Skin epidermis (tissue), 12 donors: Measurements from ENCODE around the gene GALNT9.
"Not testable (repeated sequence)": the region's sequence is repeated elsewhere in the genome, so short reads cannot be mapped to it uniquely, and the experiment has no call there.

Experiments used
- H3K27ac ChIP-seq, 21 experiments: fragments of 200-600 bp; sonication (generic) in 11 of 21; one replicate each; pipeline ENCODE4 v1.5.0; 2020; ENCODE audit warnings: mild to moderate bottlenecking in 3 of 21, inconsistent platforms in 2 of 21, moderate library complexity in 2 of 21
- H3K4me3 ChIP-seq, 7 experiments: fragments of 200-600 bp; sonication (generic) in 2 of 7; one replicate each; pipeline ENCODE4 v1.5.0; 2020; ENCODE audit warnings: inconsistent platforms in 2 of 7, mild to moderate bottlenecking in 2 of 7, moderate library complexity in 1 of 7

GALNT9 gene

GRCh38 chr12:132228476-132229192 lies 100.8 kb downstream of the GALNT9 start:
- no peak overlapping the region for H3K27ac ChIP-seq
- H3K4me3 ChIP-seq = no peak overlapping the region

GRCh38 chr12:132227782-132228475 lies 101.5 kb downstream of the GALNT9 start:
- Histone ChIP-seq H3K27ac (no peak overlapping the region), H3K4me3 (no peak overlapping the region)

- H3K4me3 ChIP-seq = no peak overlapping the region
- H3K27ac ChIP-seq = no peak overlapping the region
Measured at GRCh38 chr12:132227118-132227517, 102.3 kb downstream of the GALNT9 start.

- Histone ChIP-seq H3K4me3 (no peak overlapping the region), H3K27ac (no peak overlapping the region)
Measured at GRCh38 chr12:132226604-132227003, 102.8 kb downstream of the GALNT9 start.

DNA sequence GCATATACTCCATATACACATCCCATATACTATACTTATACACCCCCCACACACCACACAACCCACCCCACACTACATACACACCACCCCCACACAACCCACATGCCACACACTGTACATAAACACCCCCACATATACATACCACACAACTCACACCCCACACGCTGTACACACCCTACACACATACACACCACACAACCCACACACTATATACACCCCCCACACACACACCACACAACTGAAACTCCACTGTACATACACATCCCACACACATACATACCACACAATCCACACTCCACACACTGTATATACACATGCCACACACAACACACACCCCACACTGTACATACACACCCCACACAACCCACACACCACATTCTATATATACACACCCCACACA lies 104.2 kb downstream of the GALNT9 start:
- Histone ChIP-seq H3K27ac (no peak overlapping the region), H3K4me3 (no peak overlapping the region)

GRCh38 chr12:132224484-132224883 lies 104.9 kb downstream of the GALNT9 start:
- H3K27ac ChIP-seq = no peak overlapping the region
- H3K4me3 ChIP-seq = no peak overlapping the region

DNA sequence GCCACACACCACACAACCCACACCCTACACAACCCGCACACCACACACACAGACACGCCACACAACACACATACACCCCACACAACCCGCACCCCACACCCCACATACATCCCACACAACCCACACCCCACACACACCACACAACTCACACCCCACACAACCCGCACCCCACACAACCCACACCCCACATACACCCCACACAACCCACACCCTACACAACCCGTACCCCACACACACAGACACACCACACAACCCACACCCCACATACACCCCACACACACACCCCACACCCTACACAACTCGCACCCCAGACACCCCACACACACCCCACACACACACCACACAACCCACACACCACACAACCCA lies 106.6 kb downstream of the GALNT9 start:
- H3K4me3 ChIP-seq = no peak overlapping the region
- H3K27ac ChIP-seq = no peak overlapping the region

DNA sequence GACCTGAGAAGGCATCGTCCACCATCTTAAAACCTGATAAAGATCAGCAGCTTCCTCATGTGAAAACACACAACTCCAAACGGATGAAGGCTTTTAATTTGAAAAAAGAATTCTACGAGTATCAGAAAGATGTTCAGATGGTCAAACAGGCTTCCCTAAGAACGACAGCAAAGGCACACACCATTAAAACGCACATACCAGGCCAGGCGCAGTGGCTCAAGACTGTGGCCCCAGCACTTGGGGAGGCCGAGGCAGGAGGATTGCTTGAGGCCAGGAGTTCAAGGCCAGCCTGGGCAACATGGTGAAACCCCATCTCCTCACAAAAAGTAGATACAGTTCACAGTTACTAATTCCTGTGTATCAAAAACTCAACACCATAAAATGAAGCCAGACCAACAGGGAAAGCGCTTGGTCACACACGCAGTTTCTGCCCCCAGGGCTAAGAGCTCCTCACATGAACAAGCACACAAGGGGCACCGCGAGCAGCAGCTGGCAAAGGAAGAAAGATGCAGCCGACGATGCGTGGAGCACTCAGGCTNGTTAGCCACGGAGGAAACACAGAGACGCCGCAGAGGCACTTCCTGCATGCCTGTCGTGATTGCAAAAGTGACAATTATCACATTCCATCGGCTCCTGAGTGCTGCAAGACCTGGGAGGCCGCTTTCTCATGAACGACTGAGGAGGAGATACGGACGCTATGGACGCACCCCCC lies 107.1 kb downstream of the GALNT9 start:
- no peak overlapping the region for H3K27ac ChIP-seq

DNA sequence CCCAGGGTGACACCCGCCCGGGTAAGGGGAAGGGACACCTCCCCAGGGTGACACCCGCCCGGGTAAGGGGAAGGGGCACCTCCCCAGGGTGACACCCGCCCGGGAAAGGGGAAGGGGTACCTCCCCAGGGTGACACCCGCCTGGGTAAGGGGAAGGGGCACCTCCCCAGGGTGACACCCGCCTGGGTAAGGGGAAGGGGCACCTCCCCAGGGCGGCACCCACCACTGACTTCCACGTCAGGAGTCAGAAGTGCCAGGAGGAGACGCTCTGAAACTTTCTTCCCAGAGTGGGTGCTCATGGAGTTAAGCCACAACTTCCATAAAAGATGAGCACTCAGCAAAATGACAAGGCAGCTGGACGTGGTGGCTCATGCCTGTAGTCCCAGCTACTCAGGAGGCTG lies 109.6 kb downstream of the GALNT9 start:
- not testable (repeated sequence) for H3K27ac ChIP-seq, H3K4me3 ChIP-seq

More for the DNA sequence above, 107.1 kb downstream of the GALNT9 start:
- no peak overlapping the region for H3K4me3 ChIP-seq

GRCh38 chr12:132219323-132219722 lies 110.1 kb downstream of the GALNT9 start:
- Histone ChIP-seq H3K4me3 (no peak overlapping the region), H3K27ac (no peak overlapping the region)

DNA sequence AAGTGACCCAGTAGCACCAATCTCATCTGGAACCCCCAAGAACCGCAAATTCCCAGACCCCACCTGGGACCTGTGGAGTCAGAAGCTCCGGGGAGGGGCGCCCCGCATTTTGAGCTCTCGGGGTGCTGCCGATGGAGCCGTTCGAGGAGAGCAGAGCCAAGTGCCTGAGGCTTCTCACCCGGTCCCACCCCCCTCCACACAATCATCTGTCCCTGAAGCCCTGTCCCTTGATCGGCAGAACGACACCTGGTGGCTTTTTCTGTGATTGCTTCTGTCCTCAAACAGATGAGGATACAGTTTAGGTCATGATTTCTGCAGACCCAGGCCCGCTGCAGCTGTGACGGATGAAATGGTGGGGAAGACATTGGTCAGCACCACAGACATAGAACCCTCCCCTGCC lies 110.5 kb downstream of the GALNT9 start:
- Histone ChIP-seq H3K4me3 (no peak overlapping the region), H3K27ac (no peak overlapping the region)

- Histone ChIP-seq H3K27ac (no peak overlapping the region), H3K4me3 (no peak overlapping the region)
Measured at GRCh38 chr12:132218527-132218875, 110.9 kb downstream of the GALNT9 start.

- Histone ChIP-seq H3K27ac (no peak overlapping the region), H3K4me3 (no peak overlapping the region)
Measured at GRCh38 chr12:132217800-132218526, 111.4 kb downstream of the GALNT9 start.

DNA sequence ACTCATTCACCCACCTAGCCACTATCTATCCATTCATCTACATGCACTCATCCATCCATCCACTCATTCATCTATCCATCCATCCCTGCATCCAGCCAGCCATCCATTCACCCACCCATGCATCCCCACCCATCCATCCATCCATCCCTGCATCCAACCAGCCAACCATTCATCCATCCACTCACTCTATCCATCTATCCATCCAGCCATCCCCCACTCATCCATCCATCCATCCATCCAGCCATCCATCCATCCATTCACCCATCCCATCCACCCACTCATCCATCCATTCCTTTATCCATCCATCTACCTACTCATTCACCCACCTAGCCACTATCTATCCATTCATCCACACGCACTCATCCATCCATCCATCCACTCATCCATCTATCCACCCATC lies 112.0 kb downstream of the GALNT9 start:
- H3K4me3 ChIP-seq = no peak overlapping the region
- H3K27ac ChIP-seq = no peak overlapping the region

DNA sequence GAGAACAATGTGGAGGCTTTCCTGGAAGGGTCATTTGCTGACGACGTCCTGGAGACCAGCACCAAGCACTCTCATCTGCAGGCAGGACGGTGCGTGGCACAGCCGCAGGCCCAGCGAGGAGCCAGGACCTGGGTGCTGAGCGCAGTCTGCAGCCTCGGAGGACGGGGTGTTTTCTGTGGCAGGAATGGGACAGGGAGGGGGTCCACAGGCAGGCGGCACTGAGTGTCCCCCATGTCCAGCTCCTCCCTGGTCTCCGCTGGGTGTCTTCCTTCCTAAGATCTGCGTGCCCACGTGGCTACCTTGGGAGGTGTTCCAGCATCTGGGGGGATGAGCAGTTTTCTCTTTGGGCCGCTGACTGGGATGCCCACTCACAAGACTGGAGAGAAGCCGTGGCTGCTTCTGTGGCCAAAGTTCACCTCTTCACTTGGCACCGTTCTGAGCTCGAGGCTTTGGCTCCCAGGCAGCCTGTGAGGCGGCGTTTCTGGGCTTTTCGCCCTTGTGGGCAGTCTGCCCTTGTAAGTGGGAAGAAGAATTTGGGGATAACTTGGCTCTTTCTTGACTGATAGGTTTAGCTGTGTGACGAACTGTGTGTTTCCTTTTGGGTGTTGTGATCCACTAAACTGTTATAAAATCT lies 112.9 kb downstream of the GALNT9 start:
- H3K4me3 ChIP-seq = no peak overlapping the region
- H3K27ac ChIP-seq = no peak overlapping the region

- no peak overlapping the region for H3K27ac ChIP-seq
- no peak overlapping the region for H3K4me3 ChIP-seq
Measured at GRCh38 chr12:132215299-132215989, 113.9 kb downstream of the GALNT9 start.

DNA sequence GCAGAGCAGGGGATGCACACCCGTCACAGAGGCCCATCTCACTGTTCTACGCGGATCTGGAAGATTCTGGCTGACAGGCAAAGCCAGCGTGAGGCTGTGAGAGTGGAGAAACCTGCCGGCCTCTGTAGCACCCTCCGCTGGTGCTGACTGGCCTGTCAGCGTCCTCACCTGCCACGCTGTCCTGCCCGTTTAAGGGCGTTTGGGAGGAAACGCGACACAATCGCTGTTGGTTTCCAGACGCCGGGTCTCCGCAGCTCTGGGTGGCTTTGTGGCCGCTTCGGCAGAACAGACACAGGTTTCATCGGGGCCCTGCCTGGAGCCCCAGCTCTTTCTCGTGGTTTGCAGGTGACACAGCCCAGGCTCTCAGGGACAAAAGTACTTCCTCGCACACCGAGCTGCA lies 114.5 kb downstream of the GALNT9 start:
- H3K27ac ChIP-seq = no peak overlapping the region

DNA sequence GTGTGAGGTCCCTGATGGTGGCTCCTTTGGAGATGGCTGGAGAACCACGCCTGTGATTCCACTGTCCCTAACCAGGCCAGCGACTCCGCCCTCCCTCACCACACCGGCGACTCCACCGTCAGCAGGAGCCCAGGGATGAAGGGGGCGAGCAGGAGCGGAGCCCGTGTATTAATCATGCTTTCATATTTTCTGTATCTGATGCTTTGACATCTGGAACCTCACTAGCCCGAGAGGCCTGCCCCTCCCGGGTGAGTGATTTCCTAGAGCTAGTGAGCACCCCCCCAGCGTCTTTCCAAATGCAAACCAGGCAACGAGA lies 115.3 kb downstream of the GALNT9 start:
- Histone ChIP-seq H3K4me3 (no peak overlapping the region), H3K27ac (no peak overlapping the region)

More for the DNA sequence above, 114.5 kb downstream of the GALNT9 start:
- H3K4me3 ChIP-seq = no peak overlapping the region

GRCh38 chr12:132213359-132214160 lies 115.8 kb downstream of the GALNT9 start:
- H3K4me3 ChIP-seq = no peak overlapping the region
- H3K27ac ChIP-seq = no peak overlapping the region
